Epithelial cell of prostate (primary cell): ENCODE data around the gene FAM83B.
"Not testable (repeated sequence)": the region's sequence is repeated elsewhere in the genome, so short reads cannot be mapped to it uniquely, and the experiment has no call there.

Experiments
- DNase-seq: peaks from one replicate; pipeline ENCODE4 v3.0.0-alpha.2; 2011; ENCODE audit warnings: low read depth, low spot score
- H3K27ac ChIP-seq: fragments of 450-650 bp; 2 replicates; pipeline ENCODE4 v1.5.1; 2017; ENCODE audit warnings: mild to moderate bottlenecking

The FAM83B gene

GRCh38 chr6:54846243-54846856, at the start of gene FAM83B:
Gene FAM83B (plus strand): TSS chr6:54846771. CDS start chr6:54870247, 23,476 bp downstream.
- DNase-seq, result peak; percentile 93
- peak within 1 kb of the TSS; percentile 96 for H3K27ac ChIP-seq

- not testable (repeated sequence) for DNase-seq, H3K27ac ChIP-seq
Observed at GRCh38 chr6:54796918-54797317, 49.7 kb upstream of the FAM83B start.

GRCh38 chr6:54800050-54800600, 46.4 kb upstream of the FAM83B start:
- no peak for DNase-seq
- H3K27ac ChIP-seq, result no peak overlapping the region

GRCh38 chr6:54801244-54801643, 45.3 kb upstream of the FAM83B start:
- no peak for DNase-seq
- H3K27ac ChIP-seq, result peak overlapping the region; percentile 38

GRCh38 chr6:54801669-54802068, 44.9 kb upstream of the FAM83B start:
- peak overlapping the region; percentile 38 for H3K27ac ChIP-seq
- peak; percentile 73 for DNase-seq

GRCh38 chr6:54802775-54803634, 43.6 kb upstream of the FAM83B start:
- no peak for DNase-seq
- H3K27ac ChIP-seq, result peak overlapping the region; percentile 38

- no peak for DNase-seq
- H3K27ac ChIP-seq, result no peak overlapping the region
Observed at GRCh38 chr6:54805077-54805476, 41.5 kb upstream of the FAM83B start.

- H3K27ac ChIP-seq, result no peak overlapping the region
- DNase-seq, result no peak
Observed at GRCh38 chr6:54810147-54810546, 36.4 kb upstream of the FAM83B start.

GRCh38 chr6:54813892-54814291, 32.7 kb upstream of the FAM83B start:
- DNase-seq, result no peak
- H3K27ac ChIP-seq, result no peak overlapping the region

- DNase-seq, result peak; percentile 53
Observed at GRCh38 chr6:54817236-54817635, 29.3 kb upstream of the FAM83B start.

GRCh38 chr6:54817834-54818233, 28.7 kb upstream of the FAM83B start:
- no peak for DNase-seq
- peak overlapping the region; percentile 12 for H3K27ac ChIP-seq

More at GRCh38 chr6:54817236-54817635, 29.3 kb upstream of the FAM83B start:
- H3K27ac ChIP-seq, result peak overlapping the region; percentile 12

- H3K27ac ChIP-seq, DNase-seq: not testable (repeated sequence)
Observed at GRCh38 chr6:54824225-54824624, 22.3 kb upstream of the FAM83B start.

GRCh38 chr6:54827010-54827409, 19.6 kb upstream of the FAM83B start:
- H3K27ac ChIP-seq, result no peak overlapping the region
- no peak for DNase-seq

GRCh38 chr6:54830216-54830615, 16.4 kb upstream of the FAM83B start:
- no peak overlapping the region for H3K27ac ChIP-seq
- no peak for DNase-seq

- peak; percentile 26 for DNase-seq
- H3K27ac ChIP-seq, result no peak overlapping the region
Observed at GRCh38 chr6:54835176-54835575, 11.4 kb upstream of the FAM83B start.

GRCh38 chr6:54846857-54847674, 495 bp downstream of the FAM83B start:
- H3K27ac ChIP-seq, result peak overlapping the region; percentile 96
- no peak for DNase-seq

GRCh38 chr6:54847799-54848597, 1.4 kb downstream of the FAM83B start:
- peak overlapping the region; percentile 96 for H3K27ac ChIP-seq
- peak; percentile 86 for DNase-seq

GRCh38 chr6:54850114-54850513, 3.5 kb downstream of the FAM83B start:
- DNase-seq, result no peak
- H3K27ac ChIP-seq, result no peak overlapping the region

GRCh38 chr6:54856129-54856528, 9.6 kb downstream of the FAM83B start:
- peak; percentile 41 for DNase-seq
- H3K27ac ChIP-seq, result no peak overlapping the region

- H3K27ac ChIP-seq, result no peak overlapping the region
- no peak for DNase-seq
Observed at GRCh38 chr6:54860132-54860531, 13.6 kb downstream of the FAM83B start.
